ENCODE data around the gene GCAT. TPM values are rescaled to one million over a fixed set of nuclear protein-coding genes. Genes with fewer than 3 reads are reported as not detected.
A peak's percentile ranks its signal among the peaks of the same experiment; 100 is the strongest.
"Not testable (repeated sequence)": the region's sequence is repeated elsewhere in the genome, so short reads cannot be mapped to it uniquely, and the experiment has no call there.

Gene GCAT
- total RNA-seq, 1 donor from 2014 or later = 8.8 TPM

DNA sequence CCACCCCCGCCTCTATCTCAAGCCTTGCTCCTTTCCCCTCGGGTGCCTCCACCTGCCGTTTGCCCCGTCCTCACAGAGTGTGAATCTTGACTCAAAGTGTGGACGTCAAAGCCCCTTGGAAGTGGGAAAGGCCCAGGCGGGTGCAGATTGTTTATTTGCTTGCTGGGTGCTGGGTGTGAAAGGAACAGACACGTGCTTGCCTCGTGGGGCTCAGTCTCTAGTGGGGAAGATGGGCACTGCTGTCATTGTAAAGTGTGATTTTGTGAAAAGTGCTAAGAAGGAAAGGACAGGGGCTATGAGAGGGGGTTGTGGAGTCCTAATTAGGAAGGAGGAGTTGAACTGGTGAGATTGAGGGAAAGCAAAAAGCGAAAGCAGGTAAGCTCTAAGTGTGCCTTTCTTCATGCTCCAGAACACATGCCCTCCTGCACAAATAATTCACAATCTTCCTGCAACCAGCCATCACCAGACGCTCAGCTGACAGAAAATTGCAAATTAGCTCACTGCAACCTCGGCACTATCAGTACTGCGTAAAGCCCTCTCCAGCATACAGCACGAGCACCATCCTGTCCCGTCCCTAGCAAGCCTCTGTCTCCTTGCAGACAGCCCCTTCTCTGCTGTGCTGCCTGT lies 9.7 kb upstream of the GCAT start:
- no peak for ATAC-seq
- no peak for TF ChIP-seq CTCF (IDR thresholded peaks at IDR 0.05)
- intact Hi-C loops (cut with DNase I) = no loop called here

GRCh38 chr22:37799979-37800378 lies 7.8 kb upstream of the GCAT start:
- intact Hi-C loops (cut with DNase I); DNase-seq: not testable (repeated sequence)

More for the DNA sequence above, 9.7 kb upstream of the GCAT start:
- no peak for DNase-seq
- Histone ChIP-seq H3K4me3 (no peak overlapping the region), H3K4me1 (peaks cover 4% of the 10 kb centered on the region), H3K27ac (no peak overlapping the region), H3K27me3 (no peaks in the 10 kb centered on the region), H3K9me3 (no peaks in the 10 kb centered on the region), H3K36me3 (no peaks in the 10 kb centered on the region)

GRCh38 chr22:37801946-37802309 lies 5.8 kb upstream of the GCAT start:
- H3K4me3 ChIP-seq = peak overlapping the region; percentile 70
- peaks cover 22% of the 10 kb centered on the region for H3K4me1 ChIP-seq
- H3K36me3 ChIP-seq = no peaks in the 10 kb centered on the region
- intact Hi-C loops (cut with DNase I) = no loop called here
- ATAC-seq = peak; percentile 0
- H3K27ac ChIP-seq = peak overlapping the region; percentile 77
- no peak for DNase-seq
- no peaks in the 10 kb centered on the region for H3K9me3 ChIP-seq
- TF ChIP-seq CTCF (IDR thresholded peaks at IDR 0.05) = no peak
- H3K27me3 ChIP-seq = no peaks in the 10 kb centered on the region

More at GRCh38 chr22:37799979-37800378, 7.8 kb upstream of the GCAT start:
- H3K4me3 ChIP-seq, H3K27me3 ChIP-seq, H3K27ac ChIP-seq, ATAC-seq, H3K36me3 ChIP-seq, H3K9me3 ChIP-seq, H3K4me1 ChIP-seq: not testable (repeated sequence)

GRCh38 chr22:37802310-37803194 lies 5.2 kb upstream of the GCAT start:
- DNase-seq = peak; percentile 86
- ATAC-seq = peak; percentile 58
- H3K27me3 ChIP-seq = no peaks in the 10 kb centered on the region
- no peaks in the 10 kb centered on the region for H3K36me3 ChIP-seq
- H3K9me3 ChIP-seq = no peaks in the 10 kb centered on the region
- H3K4me3 ChIP-seq = peak overlapping the region; percentile 70
- peaks cover 26% of the 10 kb centered on the region for H3K4me1 ChIP-seq
- intact Hi-C loops (cut with DNase I) = no loop called here
- TF ChIP-seq CTCF (IDR thresholded peaks at IDR 0.05) = no peak
- peak overlapping the region; percentile 77 for H3K27ac ChIP-seq

DNA sequence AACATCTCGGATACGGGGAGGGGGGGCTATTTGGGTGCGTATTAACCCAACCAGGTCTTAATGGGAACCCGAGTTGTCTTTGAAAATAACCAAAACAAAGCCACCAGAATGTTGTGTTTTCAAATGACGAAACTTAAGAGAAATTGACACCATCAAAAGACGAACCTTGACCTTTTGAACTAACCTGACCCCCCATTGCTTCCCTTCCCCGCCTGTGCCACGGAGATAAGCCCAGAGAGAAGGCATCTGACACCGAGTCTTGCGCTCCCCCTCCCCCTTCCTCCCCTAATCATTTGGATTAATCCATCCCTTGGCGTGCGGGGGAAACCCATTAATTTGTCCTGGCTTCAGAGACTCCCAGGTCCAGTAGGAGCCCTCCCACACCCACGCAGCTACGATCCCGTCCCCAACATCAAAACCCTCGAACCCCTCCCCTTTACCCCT lies 4.5 kb upstream of the GCAT start:
- no peak overlapping the region for H3K27ac ChIP-seq
- DNase-seq (no peak), ATAC-seq (no peak)
- H3K36me3 ChIP-seq = no peaks in the 10 kb centered on the region
- H3K9me3 ChIP-seq = no peaks in the 10 kb centered on the region
- no peak for TF ChIP-seq CTCF (IDR thresholded peaks at IDR 0.05)
- H3K4me1 ChIP-seq = peaks cover 27% of the 10 kb centered on the region
- intact Hi-C loops (cut with DNase I) = no loop called here
- no peak overlapping the region for H3K4me3 ChIP-seq
- H3K27me3 ChIP-seq = no peaks in the 10 kb centered on the region

All from upper lobe of right lung (tissue), 1 donor.